Measurements from ENCODE around the gene METAP1D. TPM values are rescaled to one million over a fixed set of nuclear protein-coding genes. Genes with fewer than 3 reads are reported as not detected.

METAP1D gene
- total RNA-seq, 1 experiment from 2014 or later, result 15.8 TPM

DNA sequence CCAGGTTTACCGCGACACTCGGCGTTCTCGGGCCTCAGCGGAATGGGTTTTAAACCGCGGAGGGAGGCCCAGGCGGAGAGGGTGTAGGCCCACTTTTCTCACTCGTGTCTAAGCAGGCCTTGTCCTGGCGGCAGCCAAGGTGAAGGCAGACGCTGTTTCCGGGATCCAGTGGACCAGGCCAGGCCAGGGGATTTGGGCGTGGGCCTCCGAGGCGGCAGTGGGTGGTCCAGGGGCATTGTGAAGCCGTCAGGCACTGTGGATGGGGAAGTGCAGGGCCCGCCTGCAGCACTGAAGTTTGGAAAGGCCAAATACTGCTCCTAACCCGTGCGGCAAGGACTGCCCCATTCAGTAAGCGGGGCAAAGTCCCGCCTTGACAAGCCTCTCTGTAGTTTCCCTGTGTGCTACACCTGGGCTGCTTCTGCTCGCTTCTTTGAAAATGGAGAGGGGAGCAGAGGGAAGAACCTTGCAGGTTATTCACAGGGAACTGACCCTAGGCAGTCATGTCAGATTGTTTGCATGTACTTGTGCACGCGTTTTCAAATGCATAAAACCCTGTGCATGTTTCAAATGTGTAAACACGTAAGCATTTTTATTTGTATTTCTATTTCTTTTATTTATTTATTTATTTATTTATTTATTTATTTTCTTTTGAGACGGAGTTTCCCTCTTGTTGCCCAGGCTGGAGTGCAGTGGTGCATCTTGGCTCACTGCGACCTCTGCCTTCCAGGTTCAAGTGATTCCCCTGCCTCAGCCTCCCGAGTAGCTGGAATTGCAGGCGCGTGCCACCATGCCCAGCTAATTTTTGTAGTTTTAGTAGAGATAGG lies 110.4 kb downstream of the METAP1D start:
- CTCF ChIA-PET, result no interaction called here

More for the DNA sequence above, 110.4 kb downstream of the METAP1D start:
- Histone ChIP-seq H3K4me3 (replicated peaks in 1 of 2; ENCODE audit: low read depth in 1 of 2, low read length in 2 of 2) (no peak overlapping the region), H3K9ac (ENCODE audit: low read length) (no peak overlapping the region), H3K79me2 (ENCODE audit: insufficient read depth, low read length) (no peaks in the 10 kb centered on the region), H4K20me1 (ENCODE audit: insufficient read depth) (no peaks in the 10 kb centered on the region), H3K36me3 (ENCODE audit: control insufficient read depth in 1 of 2, insufficient read depth in 2 of 2, low read length in 2 of 2) (no peaks in the 10 kb centered on the region), H3K27me3 (ENCODE audit: insufficient read depth, low read length) (no peaks in the 10 kb centered on the region), H3K4me1 (ENCODE audit: control insufficient read depth in 1 of 2, insufficient read depth in 2 of 2, low read length in 2 of 2) (no peaks in the 10 kb centered on the region), H3K9me3 (ENCODE audit: control insufficient read depth in 1 of 2, insufficient read depth in 1 of 2, low read depth in 1 of 2, low read length in 2 of 2) (no peaks in the 10 kb centered on the region), H3K9me2 (ENCODE audit: insufficient read depth) (no peaks in the 10 kb centered on the region), H3K4me2 (ENCODE audit: low read length) (no peak overlapping the region), H3K27ac (ENCODE audit: low read depth, low read length) (no peak overlapping the region), H2AFZ (ENCODE audit: low read depth, low read length, poor library complexity, severe bottlenecking) (no peak overlapping the region)
- intact Hi-C loops (cut with micrococcal nuclease), result no loop called here
- POLR2A ChIA-PET, result interaction anchor here (0.6 kb wide), 1 partner anchor 829 kb away, joined by 3 read pairs; no protein-coding TSS in a partner anchor
- TF ChIP-seq EGR1 (IDR thresholded peaks at IDR 0.05; ENCODE audit: low read depth), result no peak
- no peak for TF ChIP-seq MAX (IDR thresholded peaks at IDR 0.05)
- TF ChIP-seq, protein P1, sequence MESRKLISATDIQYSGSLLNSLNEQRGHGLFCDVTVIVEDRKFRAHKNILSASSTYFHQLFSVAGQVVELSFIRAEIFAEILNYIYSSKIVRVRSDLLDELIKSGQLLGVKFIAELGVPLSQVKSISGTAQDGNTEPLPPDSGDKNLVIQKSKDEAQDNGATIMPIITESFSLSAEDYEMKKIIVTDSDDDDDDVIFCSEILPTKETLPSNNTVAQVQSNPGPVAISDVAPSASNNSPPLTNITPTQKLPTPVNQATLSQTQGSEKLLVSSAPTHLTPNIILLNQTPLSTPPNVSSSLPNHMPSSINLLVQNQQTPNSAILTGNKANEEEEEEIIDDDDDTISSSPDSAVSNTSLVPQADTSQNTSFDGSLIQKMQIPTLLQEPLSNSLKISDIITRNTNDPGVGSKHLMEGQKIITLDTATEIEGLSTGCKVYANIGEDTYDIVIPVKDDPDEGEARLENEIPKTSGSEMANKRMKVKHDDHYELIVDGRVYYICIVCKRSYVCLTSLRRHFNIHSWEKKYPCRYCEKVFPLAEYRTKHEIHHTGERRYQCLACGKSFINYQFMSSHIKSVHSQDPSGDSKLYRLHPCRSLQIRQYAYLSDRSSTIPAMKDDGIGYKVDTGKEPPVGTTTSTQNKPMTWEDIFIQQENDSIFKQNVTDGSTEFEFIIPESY (IDR thresholded peaks at IDR 0.05; ENCODE audit: extremely low read depth, insufficient replicate concordance, low read length), result no peak
- TF ChIP-seq EZH2phosphoT487 (IDR thresholded peaks at IDR 0.05; ENCODE audit: borderline replicate concordance), result no peak
- DNase-seq (ENCODE audit: low read depth, low spot score) (no peak), ATAC-seq (no peak)
- BruUV-seq (replicated peaks), result no TSS peak
- RAD21 ChIA-PET (ENCODE audit: low non-redundant PET in 1 of 2, low total read pairs in 2 of 2, uncharacterized antibody in 2 of 2, unreplicated experiment in 2 of 2), result no interaction called here

All from HCT116 (cell line).